ENCODE measurements around the gene CLASRP. TPM values are rescaled to one million over a fixed set of nuclear protein-coding genes. Genes with fewer than 3 reads are reported as not detected.

CLASRP gene, protein sequence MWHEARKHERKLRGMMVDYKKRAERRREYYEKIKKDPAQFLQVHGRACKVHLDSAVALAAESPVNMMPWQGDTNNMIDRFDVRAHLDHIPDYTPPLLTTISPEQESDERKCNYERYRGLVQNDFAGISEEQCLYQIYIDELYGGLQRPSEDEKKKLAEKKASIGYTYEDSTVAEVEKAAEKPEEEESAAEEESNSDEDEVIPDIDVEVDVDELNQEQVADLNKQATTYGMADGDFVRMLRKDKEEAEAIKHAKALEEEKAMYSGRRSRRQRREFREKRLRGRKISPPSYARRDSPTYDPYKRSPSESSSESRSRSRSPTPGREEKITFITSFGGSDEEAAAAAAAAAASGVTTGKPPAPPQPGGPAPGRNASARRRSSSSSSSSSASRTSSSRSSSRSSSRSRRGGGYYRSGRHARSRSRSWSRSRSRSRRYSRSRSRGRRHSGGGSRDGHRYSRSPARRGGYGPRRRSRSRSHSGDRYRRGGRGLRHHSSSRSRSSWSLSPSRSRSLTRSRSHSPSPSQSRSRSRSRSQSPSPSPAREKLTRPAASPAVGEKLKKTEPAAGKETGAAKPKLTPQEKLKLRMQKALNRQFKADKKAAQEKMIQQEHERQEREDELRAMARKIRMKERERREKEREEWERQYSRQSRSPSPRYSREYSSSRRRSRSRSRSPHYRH
- total RNA-seq, result 19.6 and 31.4 TPM in 2 replicates

DNA sequence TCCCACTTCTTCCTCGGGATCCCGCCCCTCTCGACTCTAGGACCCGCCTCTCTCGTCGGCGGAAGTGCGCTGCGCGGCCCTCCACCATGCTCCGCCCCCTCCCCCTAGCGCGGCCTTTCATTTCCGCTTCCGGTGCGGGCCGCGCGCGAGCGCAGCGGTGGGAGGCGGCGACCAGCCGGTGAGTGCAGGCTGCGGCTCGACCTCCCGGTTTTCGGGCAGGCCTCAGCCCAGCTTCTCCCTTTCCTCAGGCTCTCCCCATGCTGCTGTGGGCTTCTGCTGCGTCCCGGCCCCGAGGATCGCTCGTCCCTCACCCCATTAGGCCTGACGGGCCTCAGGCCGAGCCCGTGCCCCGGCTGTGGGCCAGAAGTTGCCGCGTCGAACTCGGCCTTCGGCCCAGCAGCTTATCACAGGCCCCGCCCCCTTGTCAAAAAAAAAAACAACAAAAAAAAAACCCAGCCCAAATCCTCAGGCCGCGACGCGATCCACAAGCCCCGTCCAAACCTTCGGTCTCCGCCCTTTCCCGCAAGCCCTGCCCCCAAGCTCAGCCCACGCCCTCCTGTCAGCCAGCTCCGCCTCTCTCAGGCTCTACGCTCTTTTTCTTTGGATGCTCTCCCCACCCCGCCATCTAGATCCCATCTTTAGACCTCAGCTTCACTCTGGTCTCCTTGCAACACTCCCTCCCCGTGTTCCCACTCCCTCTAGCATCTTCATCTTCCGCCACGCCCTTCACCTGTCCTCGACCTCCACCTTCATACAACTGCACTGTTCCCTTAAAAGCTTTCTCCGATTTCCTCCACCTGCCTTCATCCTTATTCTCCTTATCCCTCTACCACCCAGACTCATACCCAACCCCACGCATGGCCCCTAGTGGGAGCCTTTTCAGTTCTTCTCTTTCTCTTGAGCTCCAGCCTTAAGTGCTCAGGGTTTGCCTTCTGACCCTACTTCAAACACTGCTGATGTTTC, at the start of gene CLASRP:
CLASRP (plus strand) TSS at position 115 of the 963 bp plus-strand sequence. CDS start 1,168 bp downstream, outside the sequence.

GRCh38 chr19:45001087-45001739, 37.6 kb upstream of the CLASRP start, which contains the start of gene RELB:
Gene RELB (plus strand): TSS chr19:45001464. CDS start chr19:45001580, 116 bp downstream.

DNA sequence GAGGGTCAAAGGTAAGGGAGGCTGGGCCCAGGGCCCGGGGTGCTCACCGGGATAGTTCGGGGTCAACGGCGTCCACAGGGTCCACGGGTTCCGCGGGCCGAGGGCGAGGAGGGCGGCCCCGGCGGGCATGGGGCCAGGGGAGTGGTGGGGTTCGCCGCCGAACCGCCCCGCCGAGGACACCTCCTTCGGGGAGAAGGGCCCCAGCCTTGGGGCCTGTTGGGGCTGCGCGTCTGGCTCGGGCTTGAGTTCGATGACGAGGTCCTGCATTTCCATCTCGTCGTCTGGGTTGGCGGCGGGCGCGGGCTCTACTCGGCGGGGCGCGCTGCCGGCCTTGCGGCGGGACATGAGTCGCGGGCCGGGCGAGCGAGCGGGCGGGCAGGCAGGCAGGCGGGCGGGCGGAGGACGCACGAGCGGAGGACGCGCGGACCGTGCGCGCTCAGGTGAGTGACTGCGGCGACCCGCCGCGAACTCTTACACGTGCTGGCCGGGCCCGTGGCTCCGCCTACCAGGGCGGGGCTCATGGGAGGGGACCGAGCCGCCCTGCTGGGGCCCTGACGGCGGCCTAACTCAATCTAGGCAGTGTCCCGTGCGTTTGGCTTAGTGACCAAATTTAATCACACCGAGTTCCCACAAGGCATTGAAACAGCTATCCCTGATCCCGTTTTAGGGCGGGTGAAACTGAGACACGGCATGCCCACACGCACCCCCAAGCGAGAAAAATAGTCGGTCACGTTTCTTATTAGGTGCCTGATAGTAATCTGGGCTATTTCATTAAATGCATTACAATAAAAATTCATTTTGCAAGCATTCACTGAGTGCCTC, 37.4 kb downstream of the CLASRP start, which contains the start of gene ZNF296:
ZNF296 (minus strand) TSS at position 450 of the 822 bp plus-strand sequence; CDS start at position 345, 105 bp downstream.

GRCh38 chr19:45079063-45079910, 40.4 kb downstream of the CLASRP start, which contains the start of gene GEMIN7:
Gene GEMIN7 (plus strand): TSS chr19:45079260. CDS start chr19:45090115, 10,855 bp downstream.

GRCh38 chr19:45092747-45093678, 54.2 kb downstream of the CLASRP start, which contains the start of gene PPP1R37:
Gene PPP1R37 (plus strand): TSS chr19:45093179. CDS start chr19:45093326, 147 bp downstream.

Small RNAs within 50 kb of the gene (small RNA-seq; reads per million reads assigned to genes)
- gene RNU6-611P, result not detected

Other genes with a start within 250 kb of the CLASRP start
- gene BCAM, start 229.9 kb upstream of the CLASRP start, total RNA-seq, result 29.4 and 41.2 TPM in 2 replicates
- gene NECTIN2, start 192.7 kb upstream of the CLASRP start, total RNA-seq, result 141 and 176 TPM in 2 replicates
- 88.1 and 88.8 TPM in 2 replicates for gene TOMM40, start 147.8 kb upstream of the CLASRP start, total RNA-seq
- gene APOE, start 133.2 kb upstream of the CLASRP start, total RNA-seq, result 0.67 and 0.98 TPM in 2 replicates
- gene APOC1, start 124.4 kb upstream of the CLASRP start, total RNA-seq, result 0.33 and 0.86 TPM in 2 replicates
- not detected in 2 replicates for gene APOC4, start 96.8 kb upstream of the CLASRP start, total RNA-seq
- gene APOC2, start 93.0 kb upstream of the CLASRP start, total RNA-seq, result not detected in 2 replicates
- gene CLPTM1, start 83.7 kb upstream of the CLASRP start, total RNA-seq, result 51.3 and 58.8 TPM in 2 replicates
- 12.4 and 14.7 TPM in 2 replicates for gene RELB, start 37.6 kb upstream of the CLASRP start, total RNA-seq
- gene ZNF296, start 37.4 kb downstream of the CLASRP start, total RNA-seq, result 0.33 and 0.48 TPM in 2 replicates
- gene GEMIN7, start 40.2 kb downstream of the CLASRP start, total RNA-seq, result 21.6 and 27.9 TPM in 2 replicates
- gene PPP1R37, start 54.1 kb downstream of the CLASRP start, total RNA-seq, result 37.4 and 50.3 TPM in 2 replicates
- 0.65 TPM in 1 of 2 replicates, not detected in the other for gene NKPD1, start 121.9 kb downstream of the CLASRP start, total RNA-seq
- 11.9 and 28.4 TPM in 2 replicates for gene TRAPPC6A, start 139.2 kb downstream of the CLASRP start, total RNA-seq
- 8.8 and 9.1 TPM in 2 replicates for gene BLOC1S3, start 139.7 kb downstream of the CLASRP start, total RNA-seq
- 0.38 and 1.6 TPM in 2 replicates for gene EXOC3L2, start 206.4 kb downstream of the CLASRP start, total RNA-seq
- 20.4 and 32.7 TPM in 2 replicates for gene MARK4, start 212.2 kb downstream of the CLASRP start, total RNA-seq

Measured in vein endothelial cell (primary cell).